IMR-90 (cell line): ENCODE results near the gene CNGB1.

Experiments
- CEBPB ChIP-seq: IDR thresholded peaks from 2 replicates; pipeline ENCODE4 v1.6.1; 2012; ENCODE audit warnings: low read depth, low read length, improper control_type of control experiment
- CTCF ChIP-seq: conservative IDR thresholded peaks from 2 replicates; pipeline ENCODE4 v1.5.1; 2012; ENCODE audit warnings: mild to moderate bottlenecking, low read depth, low read length, improper control_type of control experiment
- POLR2A ChIP-seq: IDR thresholded peaks from 2 replicates; pipeline ENCODE4 v1.6.1; 2012; ENCODE audit warnings: mild to moderate bottlenecking, low read depth, low read length
- RCOR1 ChIP-seq: IDR thresholded peaks from 2 replicates; pipeline ENCODE4 v1.6.1; 2012; ENCODE audit warnings: mild to moderate bottlenecking, low read length, improper control_type of control experiment; ENCODE audit not compliant: insufficient replicate concordance
- USF2 ChIP-seq: fragments of 150-350 bp; IDR thresholded peaks from 2 replicates; pipeline ENCODE4 v1.6.1; 2017; ENCODE audit warnings: mild to moderate bottlenecking, antibody characterized with exemption, low read length, low read depth

- no peak for TF ChIP-seq CTCF
- TF ChIP-seq USF2, result no peak
- TF ChIP-seq POLR2A, result no peak
- TF ChIP-seq CEBPB, result no peak
- no peak for TF ChIP-seq RCOR1
These were observed 1.3 kb downstream of the CNGB1 start for GRCh38 chr16:57969451-57970123.
